Body of pancreas (tissue), 4 donors: ENCODE measurements around the gene ARHGAP42. TPM values are rescaled to one million over a fixed set of nuclear protein-coding genes. Genes with fewer than 3 reads are reported as not detected.

Experiments
- ATAC-seq: fragments of 150-250 bp; one replicate; pipeline ENCODE4 v1.9.1; 2016
- DNase-seq, 4 donors: peaks; one replicate each; pipeline ENCODE4 v3.0.0-alpha.2; 2019
- H3K27ac ChIP-seq, 4 donors: fragments of 200-600 bp; sonication (generic); 1 replicate in 3 of 4; 2 replicates in 1 of 4; pipeline versions ENCODE4 v1.5.1 to v1.6.1; 2016 to 2019; ENCODE audit warnings: mild to moderate bottlenecking in 1 of 4, mixed read lengths in 1 of 4, moderate library complexity in 1 of 4
- H3K27me3 ChIP-seq, 2 donors: fragments of 200-600 bp; sonication (generic); one replicate each; pipeline ENCODE4 v1.6.0; 2016; ENCODE audit warnings: mild to moderate bottlenecking in 1 of 2
- H3K36me3 ChIP-seq, 2 donors: fragments of 200-600 bp; sonication (generic); replicated peaks in 1 of 2; 2 replicates each; pipeline ENCODE4 v1.5.1; 2016; ENCODE audit warnings: low read depth in 2 of 2; ENCODE audit not compliant: insufficient read depth in 1 of 2
- H3K4me1 ChIP-seq: fragments of 200-600 bp; sonication (generic); one replicate; pipeline ENCODE4 v1.6.0; 2016
- H3K4me3 ChIP-seq, 2 donors: fragments of 200-600 bp; sonication (generic); 1 replicate in 1 of 2; 2 replicates in 1 of 2; pipeline ENCODE4 v1.5.1; 2016 to 2019
- H3K9me3 ChIP-seq, 3 donors: fragments of 200-600 bp; sonication (generic); 1 replicate in 2 of 3; 2 replicates in 1 of 3; pipeline ENCODE4 v1.5.1; 2016
- POLR2A ChIP-seq, 3 donors: fragments of 450-650 bp; IDR thresholded peaks; one replicate each; pipeline ENCODE4 v1.6.1; 2016; ENCODE audit warnings: antibody characterized with exemption in 3 of 3, mild to moderate bottlenecking in 2 of 3
- WGBS, 2 donors: methylation state at CpG; one replicate each; pipeline ENCODE4 v1.1.5; 2017; 5-methylcytosine and 5-hydroxymethylcytosine counted together
- intact Hi-C: fragments of 100-400 bp; cut with DNase I; formaldehyde crosslinking; loops from one replicate; pipeline ENCODE4 v1.15.1; 2023
- total RNA-seq, 2 donors: library from RNA; depleted of rRNA; stranded (reverse); fragments of >200 nt; gene quantifications; one replicate each; pipeline ENCODE4 v1.1.0, GENCODE V29; 2016
- TF ChIP-seq, protein P1 (sequence below), 7 experiments: fragments of 450-650 bp in 4 of 7; fragments of 200-600 bp in 3 of 7; sonication (generic) in 3 of 7; IDR thresholded peaks; one replicate each; pipeline ENCODE4 v1.5.1; 2016 to 2019; ENCODE audit warnings: antibody characterized with exemption in 7 of 7

Gene ARHGAP42
- total RNA-seq, 2 donors from 2014 or later, result 3.6 to 4.7 TPM

DNA sequence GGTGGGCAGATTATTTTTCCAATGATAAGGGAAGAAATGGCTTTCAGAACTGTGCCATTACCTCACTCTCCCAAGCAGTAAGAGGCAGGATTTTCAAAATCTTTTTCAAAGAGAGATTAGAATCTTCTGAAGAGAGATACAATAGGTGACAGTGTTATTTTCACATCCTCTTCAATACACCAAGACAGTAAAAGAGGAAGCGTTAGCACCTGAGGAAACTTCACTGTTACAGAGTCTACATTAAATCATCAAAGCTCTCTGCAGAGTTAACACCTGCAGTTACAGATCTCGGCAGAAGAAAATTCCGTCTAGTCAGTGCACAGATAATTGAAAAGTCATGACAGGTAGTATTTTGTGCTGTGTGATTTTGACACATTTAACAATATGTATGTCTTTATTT, 297.6 kb downstream of the ARHGAP42 start:
- no peaks in the 10 kb centered on the region for H3K36me3 ChIP-seq
- no peak overlapping the region for H3K27ac ChIP-seq
- ATAC-seq, result no peak
- H3K9me3 ChIP-seq, result no peaks in the 10 kb centered on the region
- DNase-seq, result no peak
- H3K27me3 ChIP-seq, result no peaks in the 10 kb centered on the region
- intact Hi-C loops, result no loop called here
- no peaks in the 10 kb centered on the region for H3K4me1 ChIP-seq
- H3K4me3 ChIP-seq, result no peak overlapping the region
- 74 to 85% methylated on average over 3 of the region's 3 CpGs for WGBS, 2 donors
- TF ChIP-seq POLR2A (IDR thresholded peaks at IDR 0.05), result no peak
- TF ChIP-seq, protein P1, sequence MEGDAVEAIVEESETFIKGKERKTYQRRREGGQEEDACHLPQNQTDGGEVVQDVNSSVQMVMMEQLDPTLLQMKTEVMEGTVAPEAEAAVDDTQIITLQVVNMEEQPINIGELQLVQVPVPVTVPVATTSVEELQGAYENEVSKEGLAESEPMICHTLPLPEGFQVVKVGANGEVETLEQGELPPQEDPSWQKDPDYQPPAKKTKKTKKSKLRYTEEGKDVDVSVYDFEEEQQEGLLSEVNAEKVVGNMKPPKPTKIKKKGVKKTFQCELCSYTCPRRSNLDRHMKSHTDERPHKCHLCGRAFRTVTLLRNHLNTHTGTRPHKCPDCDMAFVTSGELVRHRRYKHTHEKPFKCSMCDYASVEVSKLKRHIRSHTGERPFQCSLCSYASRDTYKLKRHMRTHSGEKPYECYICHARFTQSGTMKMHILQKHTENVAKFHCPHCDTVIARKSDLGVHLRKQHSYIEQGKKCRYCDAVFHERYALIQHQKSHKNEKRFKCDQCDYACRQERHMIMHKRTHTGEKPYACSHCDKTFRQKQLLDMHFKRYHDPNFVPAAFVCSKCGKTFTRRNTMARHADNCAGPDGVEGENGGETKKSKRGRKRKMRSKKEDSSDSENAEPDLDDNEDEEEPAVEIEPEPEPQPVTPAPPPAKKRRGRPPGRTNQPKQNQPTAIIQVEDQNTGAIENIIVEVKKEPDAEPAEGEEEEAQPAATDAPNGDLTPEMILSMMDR (IDR thresholded peaks at IDR 0.05), result no peak

DNA sequence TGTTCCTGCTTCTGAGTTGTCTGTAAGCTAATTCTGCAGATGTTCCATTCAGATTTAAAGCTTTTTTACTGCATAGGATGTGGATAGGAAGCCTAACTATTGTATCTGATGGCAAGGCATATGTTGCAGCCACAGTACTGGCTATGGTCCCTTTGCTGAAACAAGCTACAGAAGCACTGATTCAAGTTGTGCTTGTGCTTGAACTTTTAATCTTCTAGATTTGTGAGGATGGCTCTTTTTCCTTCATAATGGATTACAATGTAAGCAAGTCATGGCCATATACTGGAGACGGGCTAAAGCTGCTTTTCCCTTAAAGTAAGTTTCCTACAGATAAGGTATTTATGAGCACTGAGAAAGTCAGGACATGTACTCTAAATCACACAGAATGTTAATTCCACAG, 303.8 kb downstream of the ARHGAP42 start:
- WGBS, 2 donors, result 84 to 100% methylated on average over 1 of the region's 1 CpG
- Histone ChIP-seq H3K4me3 (no peak overlapping the region), H3K36me3 (no peaks in the 10 kb centered on the region), H3K27me3 (no peaks in the 10 kb centered on the region), H3K9me3 (no peaks in the 10 kb centered on the region), H3K4me1 (no peaks in the 10 kb centered on the region), H3K27ac (no peak overlapping the region)
- no peak for ATAC-seq
- DNase-seq, result no peak
- TF ChIP-seq, protein P1 (IDR thresholded peaks at IDR 0.05), result no peak
- TF ChIP-seq POLR2A (IDR thresholded peaks at IDR 0.05), result no peak
- intact Hi-C loops, result no loop called here

DNA sequence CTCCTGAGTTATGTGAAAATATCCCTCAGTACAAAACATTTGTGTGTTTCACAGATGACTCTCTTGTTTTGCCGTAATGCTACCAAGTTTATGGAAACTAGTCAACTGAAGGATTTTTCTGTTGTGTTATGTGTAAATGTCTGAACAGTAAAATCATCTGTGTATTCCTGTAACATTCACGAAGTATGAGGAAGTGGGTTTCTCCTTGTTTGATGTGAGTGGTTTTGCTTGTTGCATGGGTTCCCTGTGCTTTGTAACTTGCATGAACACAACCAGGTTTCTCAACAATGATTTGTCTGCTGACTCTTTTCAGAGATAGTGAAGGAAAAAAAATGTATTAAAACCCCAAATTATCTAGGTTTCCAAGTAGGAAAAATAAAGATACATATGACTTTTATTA, 304.5 kb downstream of the ARHGAP42 start:
- intact Hi-C loops, result no loop called here
- Histone ChIP-seq H3K4me1 (no peaks in the 10 kb centered on the region), H3K9me3 (no peaks in the 10 kb centered on the region), H3K27ac (no peak overlapping the region), H3K4me3 (no peak overlapping the region), H3K36me3 (no peaks in the 10 kb centered on the region), H3K27me3 (no peaks in the 10 kb centered on the region)
- DNase-seq (no peak), ATAC-seq (no peak)
- WGBS, 2 donors, result 51 to 53% methylated on average over 2 of the region's 2 CpGs
- TF ChIP-seq, protein P1 (IDR thresholded peaks at IDR 0.05), result no peak
- no peak for TF ChIP-seq POLR2A (IDR thresholded peaks at IDR 0.05)

DNA sequence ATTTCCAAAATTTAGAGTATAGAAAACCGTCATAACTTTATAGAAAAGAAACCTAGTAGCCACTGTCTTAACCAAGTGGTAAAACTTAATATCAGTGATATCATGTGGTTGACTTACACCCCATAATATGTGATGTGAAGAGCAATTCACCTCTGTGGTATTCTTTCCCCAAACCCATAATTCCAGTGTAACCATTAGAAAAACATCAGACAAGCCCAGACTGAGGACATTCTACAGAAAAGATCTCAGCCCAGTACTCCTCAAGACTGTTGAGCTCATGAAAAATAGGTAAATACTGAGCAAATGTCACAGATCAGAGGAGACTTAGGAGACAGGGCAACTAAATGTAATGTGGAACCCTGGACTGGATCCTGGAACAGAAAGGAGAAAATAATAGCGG, 307.9 kb downstream of the ARHGAP42 start:
- Histone ChIP-seq H3K27ac (no peak overlapping the region), H3K4me3 (no peak overlapping the region), H3K36me3 (no peaks in the 10 kb centered on the region), H3K4me1 (no peaks in the 10 kb centered on the region), H3K9me3 (no peaks in the 10 kb centered on the region), H3K27me3 (no peaks in the 10 kb centered on the region)
- intact Hi-C loops, result no loop called here
- 80 to 81% methylated on average over 2 of the region's 2 CpGs for WGBS, 2 donors
- no peak for DNase-seq
- no peak for ATAC-seq
- TF ChIP-seq POLR2A (IDR thresholded peaks at IDR 0.05), result no peak
- TF ChIP-seq, protein P1 (IDR thresholded peaks at IDR 0.05), result no peak

DNA sequence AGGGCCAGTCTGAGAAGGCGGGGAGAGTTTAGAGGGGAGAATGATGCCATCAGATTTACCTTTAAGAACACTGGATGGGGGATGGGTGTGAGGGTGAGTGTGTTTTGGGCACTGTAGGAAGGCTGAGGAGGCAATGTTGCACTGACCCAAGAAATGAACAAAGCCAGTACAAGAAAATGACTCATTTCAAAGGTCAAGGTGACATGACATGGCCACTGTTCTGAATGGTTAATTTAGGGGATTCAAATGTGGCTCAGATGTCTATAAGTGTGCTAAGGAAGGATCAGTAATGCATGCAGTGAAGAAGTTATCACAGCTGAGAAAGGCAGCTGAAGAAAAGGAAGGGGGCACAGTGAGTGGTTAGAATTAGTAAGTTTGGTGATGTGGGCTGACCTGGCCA, 312.7 kb downstream of the ARHGAP42 start:
- Histone ChIP-seq H3K27ac (no peak overlapping the region), H3K4me1 (no peaks in the 10 kb centered on the region), H3K9me3 (no peaks in the 10 kb centered on the region), H3K4me3 (no peak overlapping the region), H3K27me3 (no peaks in the 10 kb centered on the region), H3K36me3 (no peaks in the 10 kb centered on the region)
- intact Hi-C loops, result no loop called here
- ATAC-seq, result no peak
- DNase-seq, result no peak
- TF ChIP-seq, protein P1 (IDR thresholded peaks at IDR 0.05), result no peak
- TF ChIP-seq POLR2A (IDR thresholded peaks at IDR 0.05), result no peak
- WGBS, 2 donors, result 68 to 80% methylated on average over 1 of the region's 1 CpG
